Activated naive CD4-positive, alpha-beta T cell treated with anti-CD3 and anti-CD28 coated beads, Interleukin-2, amount 50 U/mL, for 24 hours (primary cell): ENCODE results near the gene GPALPP1.
"Not testable (repeated sequence)": the region's sequence is repeated elsewhere in the genome, so short reads cannot be mapped to it uniquely, and the experiment has no call there.

ENCODE experiments used
- H3K27ac Mint-ChIP-seq: one replicate; pipeline ENCODE4 v1.8.0; 2021; ENCODE audit warnings: mild to moderate bottlenecking, mixed read lengths
- H3K27me3 Mint-ChIP-seq: one replicate; pipeline ENCODE4 v1.8.0; 2021; ENCODE audit warnings: mixed read lengths
- H3K36me3 Mint-ChIP-seq: one replicate; pipeline ENCODE4 v1.8.0; 2021; ENCODE audit warnings: mixed read lengths
- H3K4me1 Mint-ChIP-seq: one replicate; pipeline ENCODE4 v1.8.0; 2021; ENCODE audit warnings: mixed read lengths
- H3K4me3 Mint-ChIP-seq: one replicate; pipeline ENCODE4 v1.8.0; 2021; ENCODE audit warnings: mild to moderate bottlenecking, mixed read lengths
- H3K9me3 Mint-ChIP-seq: one replicate; pipeline ENCODE4 v1.8.0; 2021; ENCODE audit warnings: mixed read lengths

The GPALPP1 gene

GRCh38 chr13:45040622-45041021, 51.3 kb downstream of the GPALPP1 start:
- H3K27me3 Mint-ChIP-seq: peaks cover 2% of the 10 kb centered on the region

GRCh38 chr13:45042539-45042938, 53.2 kb downstream of the GPALPP1 start:
- Mint-ChIP-seq H3K4me3 (no peak overlapping the region), H3K4me1 (peaks cover 6% of the 10 kb centered on the region), H3K27ac (no peak overlapping the region), H3K9me3 (no peaks in the 10 kb centered on the region), H3K36me3 (no peaks in the 10 kb centered on the region), H3K27me3 (peaks cover 6% of the 10 kb centered on the region)

More at GRCh38 chr13:45040622-45041021, 51.3 kb downstream of the GPALPP1 start:
- Mint-ChIP-seq H3K27ac (no peak overlapping the region), H3K4me3 (no peak overlapping the region), H3K36me3 (peaks cover 3% of the 10 kb centered on the region), H3K9me3 (no peaks in the 10 kb centered on the region), H3K4me1 (no peaks in the 10 kb centered on the region)

- Mint-ChIP-seq H3K4me1 (peaks cover 13% of the 10 kb centered on the region), H3K9me3 (no peaks in the 10 kb centered on the region), H3K27me3 (peaks cover 6% of the 10 kb centered on the region), H3K4me3 (peak overlapping the region; percentile 81), H3K36me3 (no peaks in the 10 kb centered on the region), H3K27ac (no peak overlapping the region)
Measured at GRCh38 chr13:45046445-45046844, 57.1 kb downstream of the GPALPP1 start.

GRCh38 chr13:45047394-45048310, 58.3 kb downstream of the GPALPP1 start:
- Mint-ChIP-seq H3K36me3 (no peaks in the 10 kb centered on the region), H3K9me3 (no peaks in the 10 kb centered on the region), H3K27me3 (peaks cover 6% of the 10 kb centered on the region), H3K4me3 (peak overlapping the region; percentile 81), H3K27ac (peak overlapping the region; percentile 26), H3K4me1 (peaks cover 13% of the 10 kb centered on the region)

- no peaks in the 10 kb centered on the region for H3K9me3 Mint-ChIP-seq
- H3K36me3 Mint-ChIP-seq: no peaks in the 10 kb centered on the region
- H3K4me1 Mint-ChIP-seq: peaks cover 13% of the 10 kb centered on the region
- H3K4me3 Mint-ChIP-seq: no peak overlapping the region
- no peak overlapping the region for H3K27ac Mint-ChIP-seq
- H3K27me3 Mint-ChIP-seq: peaks cover 5% of the 10 kb centered on the region
Measured at GRCh38 chr13:45048890-45049407, 59.6 kb downstream of the GPALPP1 start.

- H3K4me3 Mint-ChIP-seq: no peak overlapping the region
- H3K36me3 Mint-ChIP-seq: no peaks in the 10 kb centered on the region
- H3K4me1 Mint-ChIP-seq: peaks cover 17% of the 10 kb centered on the region
- no peaks in the 10 kb centered on the region for H3K9me3 Mint-ChIP-seq
- H3K27ac Mint-ChIP-seq: no peak overlapping the region
- peaks cover 4% of the 10 kb centered on the region for H3K27me3 Mint-ChIP-seq
Measured at GRCh38 chr13:45049478-45049877, 60.1 kb downstream of the GPALPP1 start.

- Mint-ChIP-seq H3K4me1 (peaks cover 31% of the 10 kb centered on the region), H3K9me3 (no peaks in the 10 kb centered on the region), H3K27ac (peak overlapping the region; percentile 76), H3K36me3 (no peaks in the 10 kb centered on the region), H3K27me3 (peaks cover 2% of the 10 kb centered on the region), H3K4me3 (no peak overlapping the region)
Measured at GRCh38 chr13:45051315-45051714, 62.0 kb downstream of the GPALPP1 start.

GRCh38 chr13:45055198-45055901, 66.0 kb downstream of the GPALPP1 start:
- H3K9me3 Mint-ChIP-seq: no peaks in the 10 kb centered on the region
- no peaks in the 10 kb centered on the region for H3K36me3 Mint-ChIP-seq
- H3K4me1 Mint-ChIP-seq: peaks cover 19% of the 10 kb centered on the region
- no peaks in the 10 kb centered on the region for H3K27me3 Mint-ChIP-seq
- peak overlapping the region; percentile 57 for H3K27ac Mint-ChIP-seq
- H3K4me3 Mint-ChIP-seq: peak overlapping the region; percentile 69

- Mint-ChIP-seq H3K27me3 (no peaks in the 10 kb centered on the region), H3K36me3 (no peaks in the 10 kb centered on the region), H3K9me3 (no peaks in the 10 kb centered on the region), H3K27ac (peak overlapping the region; percentile 56), H3K4me1 (peaks cover 19% of the 10 kb centered on the region), H3K4me3 (peak overlapping the region; percentile 69)
Measured at GRCh38 chr13:45055902-45056648, 66.7 kb downstream of the GPALPP1 start.

GRCh38 chr13:45060062-45060461, 70.7 kb downstream of the GPALPP1 start:
- Mint-ChIP-seq H3K4me3 (no peak overlapping the region), H3K9me3 (no peaks in the 10 kb centered on the region), H3K27ac (no peak overlapping the region), H3K27me3 (no peaks in the 10 kb centered on the region), H3K4me1 (peaks cover 14% of the 10 kb centered on the region), H3K36me3 (no peaks in the 10 kb centered on the region)

GRCh38 chr13:45063261-45063860, 74.0 kb downstream of the GPALPP1 start:
- no peaks in the 10 kb centered on the region for H3K4me1 Mint-ChIP-seq
- H3K27me3 Mint-ChIP-seq: no peaks in the 10 kb centered on the region
- H3K4me3 Mint-ChIP-seq: no peak overlapping the region
- H3K36me3 Mint-ChIP-seq: no peaks in the 10 kb centered on the region
- no peaks in the 10 kb centered on the region for H3K9me3 Mint-ChIP-seq
- H3K27ac Mint-ChIP-seq: no peak overlapping the region

- H3K36me3 Mint-ChIP-seq, H3K4me3 Mint-ChIP-seq, H3K9me3 Mint-ChIP-seq, H3K27ac Mint-ChIP-seq, H3K27me3 Mint-ChIP-seq, H3K4me1 Mint-ChIP-seq: not testable (repeated sequence)
Measured at GRCh38 chr13:45063889-45064288, 74.6 kb downstream of the GPALPP1 start.

- Mint-ChIP-seq H3K27ac (no peak overlapping the region), H3K36me3 (no peaks in the 10 kb centered on the region), H3K4me1 (no peaks in the 10 kb centered on the region), H3K4me3 (no peak overlapping the region), H3K9me3 (no peaks in the 10 kb centered on the region), H3K27me3 (no peaks in the 10 kb centered on the region)
Measured at GRCh38 chr13:45064889-45065288, 75.6 kb downstream of the GPALPP1 start.

- no peaks in the 10 kb centered on the region for H3K27me3 Mint-ChIP-seq
- no peak overlapping the region for H3K4me3 Mint-ChIP-seq
- no peak overlapping the region for H3K27ac Mint-ChIP-seq
- no peaks in the 10 kb centered on the region for H3K9me3 Mint-ChIP-seq
- no peaks in the 10 kb centered on the region for H3K4me1 Mint-ChIP-seq
- H3K36me3 Mint-ChIP-seq: no peaks in the 10 kb centered on the region
Measured at GRCh38 chr13:45068036-45069001, 79.0 kb downstream of the GPALPP1 start.
